Endothelial cell of umbilical vein (primary cell): ENCODE results near the gene CIRBP. TPM values are rescaled to one million over a fixed set of nuclear protein-coding genes. Genes with fewer than 3 reads are reported as not detected.

ENCODE experiments used
- BruUV-seq: library from RNA; stranded (reverse); fragments of 400-500 nt; replicated peaks from 2 replicates; lab custom pipeline; 2021; lab: Mats Ljungman, UMichigan
- CTCF ChIA-PET: fragments of 300-600, 350-600 bp; sonication (Branson Sonifier 250); formaldehyde crosslinking; loops from one replicate; lab custom pipeline; 2021; ENCODE audit warnings: antibody characterized with exemption, inconsistent platforms; lab: Charles Lee
- POLR2A ChIA-PET: fragments of 300-600, 350-600 bp; sonication (Branson Sonifier 250); formaldehyde crosslinking; loops from one replicate; lab custom pipeline; 2021; ENCODE audit warnings: antibody characterized with exemption, inconsistent platforms; lab: Charles Lee
- DNase-seq: peaks from one replicate; pipeline ENCODE4 v3.0.0-alpha.2; 2011; ENCODE audit warnings: low read depth, low spot score
- FAIRE-seq: peaks from 2 replicates; lab custom pipeline; 2011; peaks lifted over from hg19 to GRCh38; lab: Jason Lieb, UNC
- H2AFZ ChIP-seq: 2 replicates; pipeline ENCODE4 v1.6.0; 2012; ENCODE audit warnings: low read depth, low read length, control low read depth, inconsistent platforms
- H3K27ac ChIP-seq: 2 replicates; pipeline ENCODE4 v1.5.1; 2011; ENCODE audit warnings: low read depth, mild to moderate bottlenecking, control low read depth, low read length, moderate library complexity; ENCODE audit not compliant: insufficient read depth
- H3K27me3 ChIP-seq, 2 experiments: 2 replicates each; pipeline versions ENCODE4 v1.6.0 to v1.6.1; 2011; ENCODE audit warnings: low read length in 2 of 2, mixed read lengths in 1 of 2; ENCODE audit not compliant: control insufficient read depth in 2 of 2, insufficient read depth in 2 of 2
- H3K36me3 ChIP-seq, 2 experiments: 2 replicates in 1 of 2; 3 replicates in 1 of 2; pipeline ENCODE4 v1.5.1; 2011; ENCODE audit warnings: low read length in 2 of 2, mild to moderate bottlenecking in 1 of 2, moderate library complexity in 1 of 2; ENCODE audit not compliant: control insufficient read depth in 2 of 2, insufficient read depth in 2 of 2; ENCODE audit errors: extremely low read depth in 1 of 2
- H3K4me1 ChIP-seq: 3 replicates; pipeline ENCODE4 v1.5.1; 2011; ENCODE audit warnings: mild to moderate bottlenecking, low read length; ENCODE audit not compliant: control insufficient read depth, insufficient read depth; ENCODE audit errors: extremely low read depth
- H3K4me2 ChIP-seq: 2 replicates; pipeline ENCODE4 v1.6.1; 2011; ENCODE audit warnings: low read length, control low read depth, mixed read lengths; ENCODE audit not compliant: insufficient read depth
- H3K4me3 ChIP-seq, 3 experiments: fragments of 200-600 bp in 1 of 3; sonication (generic), shearing (Covaris generic) in 1 of 3; replicated peaks in 1 of 3; 2 replicates each; pipeline ENCODE4 v1.5.1; 2011 to 2016; ENCODE audit warnings: control low read depth in 3 of 3, low read length in 3 of 3, mild to moderate bottlenecking in 2 of 3, inconsistent platforms in 1 of 3, low read depth in 1 of 3, moderate library complexity in 1 of 3; ENCODE audit not compliant: insufficient read depth in 1 of 3
- H3K79me2 ChIP-seq: 2 replicates; pipeline ENCODE4 v1.6.0; 2012; ENCODE audit warnings: low read length, inconsistent platforms; ENCODE audit not compliant: control insufficient read depth, insufficient read depth
- H3K9ac ChIP-seq: replicated peaks from 2 replicates; pipeline ENCODE3; 2011; ENCODE audit warnings: low read length, control low read depth; ENCODE audit not compliant: insufficient read depth; ENCODE audit errors: extremely low read depth
- H3K9me1 ChIP-seq: replicated peaks from 3 replicates; pipeline ENCODE4 v1.6.0; 2011; ENCODE audit warnings: mild to moderate bottlenecking, low read length; ENCODE audit not compliant: control insufficient read depth, insufficient read depth; ENCODE audit errors: extremely low read depth
- H3K9me3 ChIP-seq: replicated peaks from 2 replicates; pipeline ENCODE4 v1.5.1; 2012; ENCODE audit warnings: low read length, inconsistent platforms; ENCODE audit not compliant: control insufficient read depth, insufficient read depth
- H4K20me1 ChIP-seq: replicated peaks from 2 replicates; pipeline ENCODE3; 2011; ENCODE audit warnings: mild to moderate bottlenecking, low read length; ENCODE audit not compliant: control insufficient read depth, insufficient read depth; ENCODE audit errors: extremely low read depth
- EZH2 ChIP-seq: IDR thresholded peaks from 2 replicates; pipeline ENCODE4 v1.6.1; 2012; ENCODE audit warnings: borderline replicate concordance, low read depth, mild to moderate bottlenecking, moderate library complexity, low read length, inconsistent platforms; ENCODE audit not compliant: severe bottlenecking
- JUN ChIP-seq: IDR thresholded peaks from 2 replicates; pipeline ENCODE4 v1.6.1; 2011; ENCODE audit warnings: borderline replicate concordance, low read depth; ENCODE audit not compliant: insufficient read length, insufficient read depth
- MYC ChIP-seq: IDR thresholded peaks from one replicate; pipeline ENCODE4 v1.6.1; 2011; ENCODE audit warnings: mild to moderate bottlenecking, low read depth, low read length
- POLR2A ChIP-seq: IDR thresholded peaks from 2 replicates; pipeline ENCODE4 v1.6.1; 2012; ENCODE audit warnings: low read depth, mild to moderate bottlenecking, control low read depth, low read length
- POLR2AphosphoS5 ChIP-seq: IDR thresholded peaks from 2 replicates; pipeline ENCODE4 v1.6.1; 2012; ENCODE audit warnings: low read depth, mild to moderate bottlenecking, control low read depth, low read length, moderate library complexity; ENCODE audit not compliant: insufficient read depth
- dilution Hi-C: fragments of 300-500 bp; cut with MboI; formaldehyde crosslinking; loops from one replicate; pipeline ENCODE4 v1.15.0; 2019; ENCODE audit warnings: low sequenced_read_pairs; ENCODE audit not compliant: extremely low pct_ligation_motif_present
- intact Hi-C: fragments of 100-400 bp; cut with micrococcal nuclease; formaldehyde crosslinking; loops from one replicate; pipeline ENCODE4 v1.10.0; 2022
- polyA plus RNA-seq, 4 experiments: library from polyadenylated mRNA; depleted of rRNA in 3 of 4; stranded (reverse) in 3 of 4; unstranded in 1 of 4; fragments of >200 nt; gene quantifications; 2 replicates each; pipeline versions ENCODE4 v1.2.1 to v1.2.3, GENCODE V29; 2011 to 2012; ENCODE audit warnings: missing spikeins in 1 of 4
- total RNA-seq: library from RNA; stranded (reverse); gene quantifications from 2 replicates; pipeline ENCODE4 v1.2.3, GENCODE V29; 2021
- TF ChIP-seq, protein P1 (sequence below): IDR thresholded peaks from 2 replicates; pipeline ENCODE4 v1.6.1; 2011; ENCODE audit not compliant: insufficient read depth, insufficient read length
- TF ChIP-seq, protein P2 (sequence below), 2 donors: IDR thresholded peaks; 1 replicate in 1 of 2; 2 replicates in 1 of 2; pipeline ENCODE4 v1.5.1; 2011; ENCODE audit warnings: low read length in 2 of 2, mild to moderate bottlenecking in 2 of 2, moderate library complexity in 2 of 2, control low read depth in 1 of 2, inconsistent platforms in 1 of 2, low read depth in 1 of 2; ENCODE audit not compliant: insufficient read depth in 1 of 2; ENCODE audit errors: extremely low read depth in 1 of 2

CIRBP gene
- total and polyA plus RNA-seq, 2 donors (not counting 3 experiments of a cell fraction or from before 2014, with no cell fraction given): 225 to 439 TPM

DNA sequence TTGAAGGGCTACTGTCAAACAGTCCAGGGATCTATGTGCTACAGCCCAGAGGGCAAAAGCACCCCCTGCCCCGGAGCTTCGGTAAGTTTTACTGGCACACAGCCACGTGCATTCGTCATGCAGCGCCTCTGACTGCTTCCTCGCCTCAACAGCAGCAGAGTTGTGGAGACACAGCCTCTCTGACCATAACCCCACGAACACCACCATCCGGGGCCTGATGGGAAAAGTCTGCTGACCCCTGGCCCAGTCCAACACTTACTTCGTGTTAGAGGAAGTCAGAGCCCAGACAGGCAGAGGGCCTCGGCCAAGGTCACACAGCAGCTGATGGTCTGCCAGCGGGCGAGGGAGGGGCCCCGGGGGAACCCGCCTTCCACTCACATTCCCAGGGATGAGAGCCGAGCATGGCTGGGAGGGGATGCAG is 36.5 kb upstream of the CIRBP start:
- no peaks in the 10 kb centered on the region for H3K9me3 ChIP-seq
- H3K4me3 ChIP-seq: no peak overlapping the region
- no peak overlapping the region for H3K4me2 ChIP-seq
- H2AFZ ChIP-seq: no peak overlapping the region
- DNase-seq: peak; percentile 54
- H3K4me1 ChIP-seq: peaks cover 10% of the 10 kb centered on the region
- no TSS peak for BruUV-seq
- H3K27me3 ChIP-seq: no peaks in the 10 kb centered on the region
- no peak for TF ChIP-seq EZH2
- no peak overlapping the region for H3K9ac ChIP-seq
- intact Hi-C loops: no loop called here
- dilution Hi-C loops: no loop called here
- H3K36me3 ChIP-seq: peaks cover 0 to 18% of the 10 kb centered on the region in 2 experiments
- H4K20me1 ChIP-seq: no peaks in the 10 kb centered on the region
- POLR2A ChIA-PET: no interaction called here
- H3K27ac ChIP-seq: no peak overlapping the region
- no peaks in the 10 kb centered on the region for H3K79me2 ChIP-seq
- CTCF ChIA-PET: interaction anchor here (0.7 to 1.6 kb wide), 4 partner anchors 10 to 172 kb away, joined by 3 to 7 read pairs (median 4); no protein-coding TSS in a partner anchor
- FAIRE-seq: peak; percentile 58
- H3K9me1 ChIP-seq: no peaks in the 10 kb centered on the region

DNA sequence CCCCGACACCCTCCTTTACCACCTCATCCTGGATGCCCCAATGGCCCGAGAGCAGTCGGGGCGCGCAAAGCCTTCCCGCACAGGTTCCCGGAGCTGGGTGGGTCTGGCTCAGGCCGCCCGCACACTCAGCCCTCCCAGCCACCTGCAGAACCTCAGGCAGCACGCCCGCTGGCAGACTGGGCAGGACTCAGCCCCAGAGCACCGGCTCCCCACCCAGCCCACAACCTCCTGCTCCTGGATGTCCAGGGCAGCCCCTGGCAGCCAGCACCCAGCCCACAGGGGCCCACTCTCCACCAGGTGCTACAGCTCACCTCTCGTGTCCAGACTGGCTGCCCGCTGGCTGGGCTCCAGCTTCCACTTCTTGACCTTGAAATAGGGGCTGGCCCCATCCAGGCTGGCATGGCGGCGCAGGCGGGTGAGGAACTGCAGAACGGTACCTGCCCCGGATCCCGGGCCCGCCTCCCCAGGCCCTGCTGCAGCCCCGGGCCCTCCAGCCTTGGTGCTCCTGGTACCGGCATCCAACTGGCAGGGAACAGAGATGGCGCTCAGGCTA is 35.9 kb upstream of the CIRBP start:
- Histone ChIP-seq H3K9me1 (no peaks in the 10 kb centered on the region), H4K20me1 (no peaks in the 10 kb centered on the region), H3K27ac (no peak overlapping the region), H3K27me3 (no peaks in the 10 kb centered on the region), H2AFZ (no peak overlapping the region), H3K4me3 (no peak overlapping the region), H3K9me3 (no peaks in the 10 kb centered on the region), H3K36me3 (peaks cover 0 to 18% of the 10 kb centered on the region in 2 experiments), H3K9ac (no peak overlapping the region), H3K4me1 (peaks cover 10% of the 10 kb centered on the region), H3K4me2 (no peak overlapping the region), H3K79me2 (no peaks in the 10 kb centered on the region)
- dilution Hi-C loops (no loop called here), intact Hi-C loops (no loop called here)
- BruUV-seq: no TSS peak
- POLR2A ChIA-PET: no interaction called here
- CTCF ChIA-PET: interaction anchor here (0.7 to 1.6 kb wide), 4 partner anchors 10 to 172 kb away, joined by 3 to 7 read pairs (median 4); no protein-coding TSS in a partner anchor
- DNase-seq (no peak), FAIRE-seq (no peak)
- no peak for TF ChIP-seq JUN
- TF ChIP-seq, protein P1, sequence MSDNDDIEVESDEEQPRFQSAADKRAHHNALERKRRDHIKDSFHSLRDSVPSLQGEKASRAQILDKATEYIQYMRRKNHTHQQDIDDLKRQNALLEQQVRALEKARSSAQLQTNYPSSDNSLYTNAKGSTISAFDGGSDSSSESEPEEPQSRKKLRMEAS: no peak
- TF ChIP-seq MYC: no peak
- no peak for TF ChIP-seq POLR2AphosphoS5
- no peak for TF ChIP-seq POLR2A
- TF ChIP-seq, protein P2, sequence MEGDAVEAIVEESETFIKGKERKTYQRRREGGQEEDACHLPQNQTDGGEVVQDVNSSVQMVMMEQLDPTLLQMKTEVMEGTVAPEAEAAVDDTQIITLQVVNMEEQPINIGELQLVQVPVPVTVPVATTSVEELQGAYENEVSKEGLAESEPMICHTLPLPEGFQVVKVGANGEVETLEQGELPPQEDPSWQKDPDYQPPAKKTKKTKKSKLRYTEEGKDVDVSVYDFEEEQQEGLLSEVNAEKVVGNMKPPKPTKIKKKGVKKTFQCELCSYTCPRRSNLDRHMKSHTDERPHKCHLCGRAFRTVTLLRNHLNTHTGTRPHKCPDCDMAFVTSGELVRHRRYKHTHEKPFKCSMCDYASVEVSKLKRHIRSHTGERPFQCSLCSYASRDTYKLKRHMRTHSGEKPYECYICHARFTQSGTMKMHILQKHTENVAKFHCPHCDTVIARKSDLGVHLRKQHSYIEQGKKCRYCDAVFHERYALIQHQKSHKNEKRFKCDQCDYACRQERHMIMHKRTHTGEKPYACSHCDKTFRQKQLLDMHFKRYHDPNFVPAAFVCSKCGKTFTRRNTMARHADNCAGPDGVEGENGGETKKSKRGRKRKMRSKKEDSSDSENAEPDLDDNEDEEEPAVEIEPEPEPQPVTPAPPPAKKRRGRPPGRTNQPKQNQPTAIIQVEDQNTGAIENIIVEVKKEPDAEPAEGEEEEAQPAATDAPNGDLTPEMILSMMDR (IDR thresholded peaks at IDR 0.05; ENCODE audit: extremely low read depth in 1 of 2, insufficient read depth in 1 of 2, low read depth in 1 of 2, low read length in 2 of 2): no peak
